ENCODE measurements around the gene RBM19.

RBM19 gene

GRCh38 chr12:113850309-113851056 lies 115.6 kb downstream of the RBM19 start:
- no peak for DNase-seq

DNA sequence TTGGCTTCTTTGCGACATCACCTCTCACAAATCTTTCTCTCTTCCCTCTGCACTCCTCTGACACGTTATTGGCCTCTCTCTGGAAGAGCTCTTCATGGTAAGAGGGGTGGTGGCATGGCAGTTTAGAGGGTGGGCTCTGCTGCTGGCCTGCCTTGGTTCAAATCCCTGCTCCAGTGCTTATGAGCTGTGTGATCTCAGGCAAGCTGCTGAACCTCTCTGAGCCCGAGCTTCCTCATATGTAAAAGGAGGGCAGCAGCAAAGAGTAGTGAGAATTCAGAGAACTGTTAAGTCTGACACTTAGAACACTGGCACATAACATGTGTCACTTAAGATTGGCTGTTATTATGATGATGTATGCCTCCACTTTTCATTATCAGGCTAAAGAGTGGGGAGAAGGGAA lies 118.3 kb downstream of the RBM19 start:
- DNase-seq, result no peak

- no peak for DNase-seq
Measured at GRCh38 chr12:113846883-113847755, 119.0 kb downstream of the RBM19 start.

GRCh38 chr12:113845900-113846674 lies 120.0 kb downstream of the RBM19 start:
- DNase-seq, result no peak

DNA sequence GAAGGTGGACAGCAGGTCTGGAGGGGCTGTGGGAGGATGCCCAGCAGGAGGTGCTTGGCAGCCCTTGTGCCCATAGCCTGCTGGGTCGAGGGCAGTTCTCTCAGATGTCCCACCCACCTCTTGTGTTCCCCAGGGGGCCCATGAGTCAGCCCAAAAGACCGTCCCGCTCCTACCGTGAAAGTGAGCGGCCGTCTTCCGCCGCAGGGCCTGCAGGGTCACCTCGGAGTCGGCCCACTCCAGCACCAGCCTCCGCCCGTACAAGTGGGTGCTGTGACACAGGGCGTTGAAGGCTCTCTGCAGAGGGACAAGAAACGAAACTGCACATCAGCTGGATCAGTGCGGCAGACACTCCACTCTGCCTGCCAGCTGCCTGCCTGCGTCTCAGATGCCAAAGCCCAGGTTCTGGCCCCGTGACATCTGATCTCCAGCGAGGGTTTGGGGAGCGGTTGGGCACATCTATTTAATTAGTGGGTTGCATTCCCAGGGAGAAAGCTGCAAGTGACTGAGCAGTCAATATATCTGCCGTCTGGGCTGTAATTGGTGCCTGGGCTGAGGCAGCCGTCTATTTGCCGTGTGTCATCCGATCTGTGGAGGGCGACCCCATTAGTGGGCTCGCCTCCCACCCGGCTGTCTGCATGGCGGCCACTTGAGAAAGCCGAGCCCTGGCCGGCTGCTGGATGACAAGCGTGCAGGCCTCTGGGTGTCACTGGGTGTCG lies 121.5 kb downstream of the RBM19 start:
- DNase-seq, result no peak

- no peak for DNase-seq
Measured at GRCh38 chr12:113842699-113843098, 123.4 kb downstream of the RBM19 start.

DNA sequence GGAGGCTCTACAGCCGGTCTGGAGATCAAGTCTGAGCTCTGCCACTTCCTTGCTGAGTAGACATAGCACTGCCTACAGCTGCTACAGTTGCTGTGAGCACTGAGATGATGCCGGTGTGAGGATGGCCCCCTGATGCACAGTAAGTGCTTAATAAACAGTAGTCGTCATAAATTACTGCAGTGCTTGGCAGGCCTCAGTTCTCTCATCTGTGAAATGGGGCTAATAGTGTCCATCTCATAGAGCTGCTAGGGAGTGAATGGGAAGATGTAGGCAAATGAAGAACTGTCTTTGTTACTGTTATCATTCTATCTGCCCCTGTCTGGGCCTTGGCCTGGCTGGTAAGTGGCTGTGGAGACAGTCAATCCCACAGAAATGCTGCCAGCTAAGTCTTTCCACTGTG lies 124.3 kb downstream of the RBM19 start:
- no peak for DNase-seq

DNA sequence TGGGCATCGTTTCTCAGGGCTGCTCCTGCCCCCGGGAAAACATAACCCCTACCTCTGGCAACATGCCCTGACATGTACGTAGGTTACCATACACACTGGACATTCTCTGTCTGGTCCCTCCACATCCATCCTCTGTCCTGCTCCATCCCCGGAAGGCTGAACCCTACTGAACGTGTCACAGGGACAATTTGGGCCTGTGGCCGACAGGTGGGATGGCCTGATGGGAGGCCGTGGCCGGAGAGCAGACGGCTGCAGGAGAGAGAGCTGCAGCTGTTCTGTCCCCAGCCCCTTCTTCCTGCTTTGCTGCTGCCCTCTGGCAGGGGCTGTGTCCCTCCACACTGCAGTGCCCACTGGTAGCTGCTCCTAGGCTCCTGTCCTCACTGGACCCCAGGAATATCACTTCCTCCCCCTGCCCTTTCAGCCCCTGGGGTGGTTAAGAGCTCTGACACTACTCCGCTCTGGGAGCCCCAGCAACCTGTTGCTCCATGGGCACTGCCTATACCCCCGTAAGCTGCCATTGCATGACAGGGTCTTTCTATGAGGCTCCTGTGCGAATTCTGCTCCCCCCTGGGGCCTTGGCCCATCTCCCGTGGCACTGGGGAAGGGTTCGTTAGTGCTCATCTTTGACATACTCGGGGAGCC lies 125.6 kb downstream of the RBM19 start:
- no peak for DNase-seq

- DNase-seq, result no peak
Measured at GRCh38 chr12:113838896-113839295, 127.2 kb downstream of the RBM19 start.

GRCh38 chr12:113837528-113838296 lies 128.4 kb downstream of the RBM19 start:
- no peak for DNase-seq

- DNase-seq, result no peak
Measured at GRCh38 chr12:113837084-113837483, 129.0 kb downstream of the RBM19 start.

GRCh38 chr12:113835896-113836295 lies 130.2 kb downstream of the RBM19 start:
- DNase-seq, result no peak

DNA sequence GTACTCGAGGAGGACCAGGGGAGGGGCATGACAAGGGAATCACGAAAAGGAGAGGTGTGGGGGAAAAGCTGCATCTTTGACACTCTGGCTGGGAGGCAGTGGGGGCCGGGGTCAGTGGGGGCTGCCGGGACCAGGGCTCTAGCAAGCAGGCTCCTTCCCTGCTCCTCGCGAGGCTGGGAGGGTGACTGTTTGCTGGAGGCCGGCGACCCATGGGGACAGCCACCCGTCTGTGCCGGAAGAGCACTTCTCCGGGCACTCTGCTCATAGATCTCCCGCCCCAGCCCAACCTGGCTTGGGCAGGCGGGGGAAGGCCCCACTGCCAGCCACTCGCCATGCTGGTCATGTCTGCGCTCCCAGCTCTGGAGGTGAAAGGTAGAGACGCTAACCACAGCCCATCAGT lies 130.7 kb downstream of the RBM19 start:
- DNase-seq, result no peak

GRCh38 chr12:113833422-113833821 lies 132.7 kb downstream of the RBM19 start:
- DNase-seq, result no peak

- DNase-seq, result no peak
Measured at GRCh38 chr12:113831476-113831875, 134.6 kb downstream of the RBM19 start.

DNA sequence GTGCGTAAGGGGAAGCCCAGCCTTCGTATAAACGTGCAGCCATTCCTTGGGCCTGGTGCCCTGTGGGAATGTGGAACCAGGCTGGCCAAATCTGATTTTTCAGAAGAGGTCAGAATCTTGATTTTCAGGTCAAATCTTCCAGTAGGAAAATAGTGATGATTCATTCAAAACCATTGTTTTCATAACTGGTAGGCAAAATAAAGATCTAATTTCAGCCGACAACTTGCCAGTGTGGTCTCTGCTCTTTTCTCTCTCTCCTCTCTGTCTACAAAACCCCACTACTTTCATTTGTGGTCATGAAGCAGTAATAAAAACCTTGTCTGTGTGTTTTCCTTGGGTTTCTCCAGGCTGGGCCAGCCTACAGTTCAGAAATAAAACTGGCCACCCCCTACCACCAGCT lies 135.1 kb downstream of the RBM19 start:
- no peak for DNase-seq

DNA sequence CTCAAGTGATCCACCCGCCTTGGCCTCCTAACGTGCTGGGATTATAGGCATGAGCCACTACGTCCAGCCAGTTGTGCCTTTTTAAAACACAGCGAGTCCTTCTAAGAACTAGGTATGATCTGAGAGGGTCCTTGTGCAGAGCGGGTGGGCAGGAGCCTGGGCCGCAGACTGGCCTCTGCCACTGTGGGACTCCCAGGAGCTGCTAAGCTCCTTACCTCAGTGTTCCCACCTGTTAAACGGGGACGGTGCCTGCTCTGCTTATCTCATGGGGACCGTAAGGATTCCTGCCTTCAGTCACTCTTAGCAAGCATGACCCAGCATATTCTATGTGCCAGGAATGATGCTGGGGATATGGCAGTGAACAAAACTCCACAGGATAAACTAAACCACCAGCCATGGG lies 136.9 kb downstream of the RBM19 start:
- DNase-seq, result no peak

DNA sequence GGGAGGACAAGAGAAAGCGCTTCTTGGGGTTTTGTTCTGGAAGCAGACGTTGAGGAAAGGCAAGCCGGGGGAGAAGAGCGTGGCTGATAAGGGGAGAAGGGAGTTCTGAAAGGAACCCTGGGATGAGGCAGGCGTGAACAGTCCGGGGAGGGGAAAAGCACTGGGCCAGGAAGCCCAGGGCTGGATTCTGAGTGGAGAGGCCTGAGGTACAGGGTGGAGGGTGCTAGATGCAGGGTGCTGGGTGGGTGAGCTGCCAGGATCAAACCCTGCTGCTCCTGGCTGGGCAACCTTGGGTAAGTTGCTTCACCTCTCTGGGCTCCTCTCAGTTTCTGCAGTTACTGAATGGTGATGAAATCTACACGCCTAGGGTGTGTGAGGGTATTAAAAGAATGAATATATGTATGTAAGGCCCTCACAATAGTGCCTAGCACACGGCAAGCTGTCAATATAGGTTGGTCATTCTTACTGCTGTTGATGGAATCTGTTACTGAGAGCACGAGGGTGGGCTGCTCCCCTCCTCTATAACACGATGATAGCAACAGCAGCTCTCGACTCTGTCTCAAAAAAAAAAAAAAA lies 138.5 kb downstream of the RBM19 start:
- DNase-seq, result no peak

GRCh38 chr12:113826805-113827538 lies 139.2 kb downstream of the RBM19 start:
- DNase-seq, result no peak

DNA sequence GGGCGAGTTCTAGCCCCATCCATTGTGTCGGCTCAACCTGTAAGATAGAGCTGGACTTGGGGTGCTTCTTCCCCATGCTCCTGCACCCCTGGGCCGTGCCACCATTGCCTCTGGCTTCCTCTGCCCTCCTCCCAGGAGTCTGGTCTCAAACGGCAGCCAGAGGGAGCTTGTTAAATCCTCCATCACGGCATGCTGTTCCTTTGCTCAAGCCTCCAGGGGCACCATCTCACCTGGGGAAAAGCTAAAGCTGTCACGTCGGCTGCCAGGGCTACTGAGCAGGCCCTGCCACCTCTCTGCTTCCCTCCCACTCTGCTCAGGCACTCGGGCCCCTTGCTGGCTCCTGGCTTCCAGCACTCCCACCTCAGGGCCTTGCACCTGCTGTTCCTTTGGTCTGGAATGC lies 140.4 kb downstream of the RBM19 start:
- DNase-seq, result no peak
